ENCODE data around the gene FBXL13.
"Not testable (repeated sequence)": the region's sequence is repeated elsewhere in the genome, so short reads cannot be mapped to it uniquely, and the experiment has no call there.

Gene FBXL13

GRCh38 chr7:102856036-102856435 is 218.6 kb downstream of the FBXL13 start:
- DNase-seq (ENCODE audit: low spot score), result no peak

DNA sequence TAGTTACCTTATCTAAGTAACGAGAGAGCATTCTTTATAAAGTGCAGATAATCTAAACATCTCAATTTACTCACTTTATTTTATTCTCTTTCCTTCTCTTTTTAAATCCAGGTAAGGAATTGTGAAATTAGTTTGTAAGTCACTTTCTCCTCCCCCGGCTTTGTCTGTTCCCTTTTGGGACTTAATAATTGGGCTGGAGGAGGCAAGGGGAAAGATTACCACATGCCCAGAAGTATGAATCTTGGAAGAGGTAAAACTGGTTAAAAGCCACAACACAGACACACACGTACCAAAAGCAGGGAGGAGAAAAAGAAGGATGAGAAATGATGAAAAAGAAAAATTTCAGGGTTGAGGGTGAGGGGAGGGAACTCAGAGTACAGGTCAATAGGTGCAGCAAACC is 225.1 kb downstream of the FBXL13 start:
- no peak for DNase-seq (ENCODE audit: low spot score)

DNA sequence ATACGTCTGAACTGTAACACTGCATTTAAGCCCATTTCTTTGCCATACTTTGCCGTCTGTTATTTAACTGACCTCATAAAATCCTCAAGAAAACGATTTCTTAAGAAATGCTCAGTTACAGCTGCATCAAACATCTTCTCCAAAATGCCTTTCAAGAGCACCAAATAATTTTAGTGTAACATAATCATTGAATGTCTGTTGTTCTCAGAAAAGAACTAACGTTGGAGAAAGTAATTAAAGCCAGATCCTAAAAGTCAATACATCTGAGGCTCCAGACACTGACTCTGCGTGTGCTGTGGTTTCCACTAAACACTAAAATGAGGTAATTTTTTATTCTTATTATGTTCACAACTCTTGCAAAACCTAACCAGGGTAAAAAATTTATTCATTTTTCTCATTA is 225.5 kb downstream of the FBXL13 start:
- DNase-seq (ENCODE audit: low spot score), result no peak

DNA sequence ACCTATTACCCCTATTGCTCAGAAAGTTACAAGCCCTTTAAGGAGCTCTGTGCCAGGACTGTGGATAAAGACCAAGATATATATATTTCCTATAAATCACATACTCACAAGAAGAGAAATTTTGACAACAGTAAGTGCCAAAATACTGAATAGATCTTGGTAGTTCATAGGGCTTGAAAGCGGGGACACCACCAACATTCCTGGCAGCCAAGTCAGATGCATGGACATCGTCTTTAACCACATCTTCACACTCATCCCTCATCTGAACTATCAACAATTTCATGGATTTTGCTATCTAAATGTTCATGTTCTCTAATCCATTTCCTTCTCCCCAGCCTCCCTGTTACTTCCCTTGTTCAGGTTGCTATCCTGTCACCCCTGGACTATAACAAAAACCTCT is 229.2 kb downstream of the FBXL13 start:
- DNase-seq (ENCODE audit: low spot score), result no peak

GRCh38 chr7:102843850-102844249 is 230.7 kb downstream of the FBXL13 start:
- DNase-seq (ENCODE audit: low spot score), result no peak

DNA sequence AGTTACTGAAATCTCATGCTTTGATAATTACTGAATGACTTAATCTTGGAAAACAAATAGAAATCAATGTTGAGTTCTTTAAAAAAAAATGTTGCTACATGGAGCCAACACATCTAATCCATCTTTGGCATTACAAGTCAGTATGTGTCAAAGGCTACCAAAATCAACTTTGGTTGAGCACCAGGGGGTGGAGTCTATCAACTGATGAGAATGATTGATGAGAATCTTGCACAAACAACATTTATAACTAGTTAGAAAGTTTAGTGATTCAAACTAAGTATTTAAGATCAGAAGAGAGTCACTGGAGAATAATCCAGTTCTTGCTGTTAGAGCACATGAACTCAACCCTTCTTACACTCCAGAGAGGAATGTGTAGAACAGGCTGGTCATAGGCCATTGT is 232.3 kb downstream of the FBXL13 start:
- DNase-seq (ENCODE audit: low spot score), result no peak

DNA sequence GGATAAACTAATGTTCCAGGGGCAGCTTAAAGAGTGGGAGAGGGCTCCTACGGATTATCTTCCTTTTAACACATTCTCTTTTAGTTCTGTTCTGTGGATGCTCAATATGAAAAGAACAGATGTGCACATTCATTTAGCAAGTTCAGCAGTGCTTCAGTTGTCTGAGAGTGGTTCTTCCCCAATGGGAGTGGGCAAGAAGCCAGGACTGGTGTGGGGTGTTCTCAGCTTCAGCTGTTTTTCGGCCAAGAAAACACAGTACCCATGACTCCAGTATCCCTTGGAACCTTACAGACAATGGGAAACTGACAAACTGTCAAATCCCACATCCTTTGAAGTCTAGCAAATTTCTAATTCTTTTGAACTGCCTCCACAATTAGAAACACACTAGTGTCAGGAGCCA is 233.3 kb downstream of the FBXL13 start:
- no peak for DNase-seq (ENCODE audit: low spot score)

- no peak for DNase-seq (ENCODE audit: low spot score)
These were observed 234.2 kb downstream of the FBXL13 start for GRCh38 chr7:102840404-102840803.

GRCh38 chr7:102838572-102839101 is 236.0 kb downstream of the FBXL13 start:
- DNase-seq (ENCODE audit: low spot score), result not testable (repeated sequence)

DNA sequence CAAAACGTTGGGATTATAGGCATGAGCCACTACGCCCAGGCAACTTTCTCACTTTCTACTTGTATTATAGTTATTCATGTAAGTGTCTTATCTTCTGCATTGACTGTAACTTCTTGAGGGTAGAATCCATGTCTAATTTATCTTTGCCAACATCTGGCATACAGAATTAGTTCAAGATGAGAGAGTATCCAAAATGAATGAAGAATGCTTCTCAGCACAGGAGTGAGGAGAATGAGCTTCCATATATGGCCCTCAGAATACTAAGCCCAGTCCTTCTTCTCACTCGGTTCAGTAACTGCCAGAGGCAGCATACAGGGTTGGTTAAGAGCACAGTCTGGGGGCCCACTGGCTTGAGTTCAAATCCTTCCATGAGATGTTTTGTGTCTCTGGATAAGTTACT is 236.8 kb downstream of the FBXL13 start:
- no peak for DNase-seq (ENCODE audit: low spot score)

DNA sequence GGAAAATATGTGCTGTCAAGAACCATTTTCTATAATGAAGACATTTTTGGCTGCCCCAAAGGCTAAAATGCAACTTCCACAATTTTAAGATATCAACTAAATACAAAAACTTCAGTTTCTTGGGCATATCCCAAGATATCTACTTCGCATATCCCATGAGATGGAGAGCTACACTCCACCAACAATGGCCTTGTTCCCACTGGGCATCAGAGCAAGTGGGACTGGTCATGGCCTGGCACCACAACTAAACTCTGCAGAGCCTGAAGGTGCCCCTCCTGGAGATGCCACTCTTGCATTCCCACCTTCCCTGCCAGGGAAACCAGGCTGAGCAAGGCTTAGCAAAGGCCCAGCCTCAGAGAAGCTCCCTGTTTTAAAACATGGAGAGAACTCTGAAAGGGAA is 237.6 kb downstream of the FBXL13 start:
- no peak for DNase-seq (ENCODE audit: low spot score)

DNA sequence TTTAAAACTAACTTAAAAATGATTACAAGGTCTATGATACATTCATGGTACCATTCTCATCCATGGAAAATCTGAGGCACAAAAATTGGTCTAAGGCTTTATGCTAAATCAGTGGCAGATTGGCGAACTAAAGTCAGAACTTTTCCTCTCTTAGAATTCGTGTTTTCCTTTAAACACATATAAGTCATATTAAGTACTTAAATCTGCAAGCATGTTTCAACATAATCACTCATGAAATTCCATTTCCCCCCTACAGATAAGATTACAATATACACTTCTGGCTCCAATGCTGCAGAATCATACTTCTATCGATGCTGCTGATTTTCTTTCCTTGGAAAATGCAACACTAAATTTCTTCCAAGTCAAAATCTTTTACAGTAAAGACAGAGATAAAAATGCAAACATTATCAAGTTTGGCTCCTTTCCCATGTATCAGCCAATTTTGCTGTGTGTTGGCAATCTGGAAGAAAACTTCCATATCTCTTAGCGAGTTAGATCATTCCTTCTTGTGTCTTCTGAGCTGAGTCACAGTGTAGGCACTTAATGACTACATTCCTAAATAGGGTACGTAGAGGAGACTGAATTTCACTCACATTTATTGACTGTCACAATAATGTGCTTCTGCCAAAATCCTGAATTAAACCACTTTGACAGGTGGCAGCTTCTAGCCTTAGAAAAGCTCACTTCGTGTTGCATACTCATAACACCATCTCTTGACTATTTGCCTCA is 238.2 kb downstream of the FBXL13 start:
- DNase-seq (ENCODE audit: low spot score), result peak; percentile 61

- peak; percentile 42 for DNase-seq (ENCODE audit: low spot score)
These were observed 239.6 kb downstream of the FBXL13 start for GRCh38 chr7:102834999-102835398.

DNA sequence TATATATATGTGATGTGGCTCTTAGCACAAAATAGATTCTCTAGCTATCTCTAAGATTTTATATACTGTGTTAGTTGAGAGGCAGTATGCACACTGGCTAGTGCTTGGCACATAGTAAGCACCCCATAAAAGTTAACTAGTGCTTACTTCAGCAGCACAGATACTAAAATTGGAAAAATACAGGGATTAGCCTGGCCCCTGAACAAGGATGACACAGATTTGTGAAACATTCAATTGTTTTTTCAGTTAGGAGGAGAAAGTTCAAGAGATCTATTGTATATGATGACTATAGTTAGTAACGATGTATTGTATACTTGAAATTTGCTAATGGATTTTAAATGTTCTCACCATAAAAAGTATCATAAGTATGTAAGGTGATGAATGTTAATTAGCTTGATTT is 240.1 kb downstream of the FBXL13 start:
- DNase-seq (ENCODE audit: low spot score), result no peak

DNA sequence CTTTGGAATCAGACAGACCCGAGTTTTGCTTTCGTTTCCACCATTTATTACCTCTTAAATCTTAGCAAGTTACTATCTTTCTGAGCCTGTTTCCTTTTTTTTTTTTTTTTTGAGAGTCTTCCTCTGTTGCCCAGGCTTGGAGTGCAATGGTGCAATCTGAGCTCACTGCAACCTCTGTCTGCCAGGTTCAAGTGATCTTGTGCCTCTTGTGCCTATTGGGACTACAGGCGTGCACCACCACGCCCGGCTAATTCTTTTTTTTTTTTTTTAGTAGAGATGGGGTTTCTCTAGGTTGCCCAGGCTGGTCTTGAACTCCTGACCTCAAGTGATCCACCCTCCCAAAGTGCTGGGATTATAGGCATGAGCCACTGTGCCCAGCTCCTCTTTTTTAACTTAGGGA is 241.3 kb downstream of the FBXL13 start:
- DNase-seq (ENCODE audit: low spot score), result no peak

DNA sequence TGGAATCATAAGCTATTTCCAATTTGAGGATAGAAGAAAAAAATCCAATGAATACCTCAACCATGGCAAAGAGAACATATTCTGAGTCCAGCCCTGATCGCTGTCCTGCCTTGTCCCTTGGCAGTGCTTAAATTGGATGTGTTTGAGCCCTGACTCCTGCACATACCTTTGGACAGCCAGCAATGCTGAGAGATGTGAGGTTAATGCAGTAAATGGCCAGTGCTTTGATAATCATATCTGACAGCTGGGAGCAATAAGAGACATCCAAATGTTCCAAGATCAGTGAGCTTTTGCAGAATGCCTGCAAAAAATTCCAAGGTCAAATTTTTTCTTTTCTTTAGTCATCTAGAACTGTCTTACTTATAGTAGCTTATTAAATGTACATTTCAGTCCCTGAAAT is 241.9 kb downstream of the FBXL13 start:
- no peak for DNase-seq (ENCODE audit: low spot score)

GRCh38 chr7:102830197-102830596 is 244.4 kb downstream of the FBXL13 start:
- no peak for DNase-seq (ENCODE audit: low spot score)

- no peak for DNase-seq (ENCODE audit: low spot score)
These were observed 245.5 kb downstream of the FBXL13 start for GRCh38 chr7:102829075-102829474.

GRCh38 chr7:102828286-102828685 is 246.3 kb downstream of the FBXL13 start:
- DNase-seq (ENCODE audit: low spot score), result no peak

GRCh38 chr7:102823390-102824119 is 251.0 kb downstream of the FBXL13 start:
- no peak for DNase-seq (ENCODE audit: low spot score)

DNA sequence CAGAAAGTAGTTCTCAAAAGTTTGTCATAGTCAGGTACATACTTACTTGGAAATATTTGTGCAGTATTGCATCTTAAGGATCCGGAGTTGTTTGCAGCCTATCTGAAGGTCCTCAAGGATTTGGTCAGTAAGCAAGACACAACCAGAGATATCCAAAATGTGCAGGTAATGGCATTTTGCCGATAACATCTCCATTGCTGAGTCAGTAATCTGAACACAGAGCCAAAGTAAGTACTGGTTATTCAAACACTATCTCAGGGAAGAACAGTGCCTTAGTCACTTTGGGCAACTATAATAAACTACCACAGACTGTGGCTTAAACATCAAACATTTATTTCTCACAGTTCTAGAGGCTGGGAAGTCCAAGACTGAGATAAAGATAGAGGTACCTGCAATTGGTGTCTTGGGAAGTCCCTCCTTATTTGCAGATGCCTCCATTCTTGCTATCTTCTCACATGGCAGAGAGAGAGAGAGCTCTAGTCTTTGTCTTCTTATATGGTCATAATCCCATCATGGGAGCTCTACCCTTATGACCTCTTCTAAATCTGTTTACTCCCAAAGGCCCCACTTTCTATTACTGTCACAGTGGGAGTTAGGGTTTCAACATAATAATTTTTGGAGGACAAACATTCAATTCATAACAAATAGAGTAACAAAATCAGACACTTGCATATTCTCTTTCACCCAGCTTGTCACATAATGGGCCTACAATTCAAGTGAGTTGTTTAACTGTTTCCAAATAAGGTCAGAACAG is 252.4 kb downstream of the FBXL13 start:
- no peak for DNase-seq (ENCODE audit: low spot score)

DNA sequence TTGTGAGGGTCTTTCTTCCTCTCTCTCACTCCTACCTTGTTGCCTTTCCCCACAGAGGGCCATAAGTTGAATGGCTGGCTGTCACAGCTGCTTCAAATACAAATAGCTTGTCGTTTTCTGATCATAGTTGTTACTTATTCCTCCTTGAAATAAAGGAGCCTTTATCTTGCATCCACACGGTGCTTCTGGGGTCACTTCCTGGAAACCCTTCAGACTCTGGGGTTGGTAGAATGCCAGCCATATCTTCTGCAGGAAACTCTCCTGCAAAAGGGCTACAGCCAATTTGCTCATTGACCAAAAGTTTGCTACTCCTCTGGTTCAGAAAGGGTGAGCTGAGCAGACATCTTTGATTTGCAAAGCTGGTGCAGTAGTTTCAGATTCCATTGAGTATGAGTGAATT is 255.4 kb downstream of the FBXL13 start:
- no peak for DNase-seq (ENCODE audit: low spot score)

All from hepatic stellate cell (primary cell).